Esophagus squamous epithelium (tissue), 4 donors: ENCODE data around the gene SLC27A1.

ENCODE experiments used
- POLR2A ChIP-seq, 4 donors: fragments of 450-650 bp; IDR thresholded peaks; one replicate each; pipeline ENCODE4 v1.6.1; 2017; ENCODE audit warnings: antibody characterized with exemption in 4 of 4, mild to moderate bottlenecking in 4 of 4, moderate library complexity in 3 of 4
- TF ChIP-seq, protein P1 (sequence below), 6 experiments: fragments of 450-650 bp in 4 of 6; fragments of 200-600 bp in 2 of 6; sonication (generic) in 2 of 6; IDR thresholded peaks; one replicate each; pipeline ENCODE4 v1.5.1; 2016 to 2019; ENCODE audit warnings: antibody characterized with exemption in 6 of 6, mild to moderate bottlenecking in 4 of 6, moderate library complexity in 4 of 6

DNA sequence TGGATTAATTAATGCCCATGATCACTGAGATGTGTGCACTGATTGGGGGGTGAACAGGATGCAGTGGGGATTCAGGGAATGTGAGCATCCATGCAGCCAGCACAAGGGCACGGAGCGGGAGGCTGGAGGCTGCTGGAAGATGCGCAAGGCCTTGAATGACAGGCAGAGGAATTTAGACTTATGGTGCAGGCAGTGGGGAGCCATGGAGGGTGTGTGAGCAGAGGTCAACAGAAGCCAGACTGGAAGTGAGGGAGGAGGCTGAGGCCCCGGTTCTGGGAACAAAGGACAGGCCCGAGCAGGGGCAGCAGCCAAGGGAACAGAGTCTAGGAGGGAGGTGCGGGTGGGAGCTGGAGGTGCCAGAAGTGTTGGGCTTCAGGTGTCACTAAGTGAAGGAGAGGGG is 77.8 kb downstream of the SLC27A1 start:
- TF ChIP-seq, protein P1, sequence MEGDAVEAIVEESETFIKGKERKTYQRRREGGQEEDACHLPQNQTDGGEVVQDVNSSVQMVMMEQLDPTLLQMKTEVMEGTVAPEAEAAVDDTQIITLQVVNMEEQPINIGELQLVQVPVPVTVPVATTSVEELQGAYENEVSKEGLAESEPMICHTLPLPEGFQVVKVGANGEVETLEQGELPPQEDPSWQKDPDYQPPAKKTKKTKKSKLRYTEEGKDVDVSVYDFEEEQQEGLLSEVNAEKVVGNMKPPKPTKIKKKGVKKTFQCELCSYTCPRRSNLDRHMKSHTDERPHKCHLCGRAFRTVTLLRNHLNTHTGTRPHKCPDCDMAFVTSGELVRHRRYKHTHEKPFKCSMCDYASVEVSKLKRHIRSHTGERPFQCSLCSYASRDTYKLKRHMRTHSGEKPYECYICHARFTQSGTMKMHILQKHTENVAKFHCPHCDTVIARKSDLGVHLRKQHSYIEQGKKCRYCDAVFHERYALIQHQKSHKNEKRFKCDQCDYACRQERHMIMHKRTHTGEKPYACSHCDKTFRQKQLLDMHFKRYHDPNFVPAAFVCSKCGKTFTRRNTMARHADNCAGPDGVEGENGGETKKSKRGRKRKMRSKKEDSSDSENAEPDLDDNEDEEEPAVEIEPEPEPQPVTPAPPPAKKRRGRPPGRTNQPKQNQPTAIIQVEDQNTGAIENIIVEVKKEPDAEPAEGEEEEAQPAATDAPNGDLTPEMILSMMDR (IDR thresholded peaks at IDR 0.05) = no peak
- no peak for TF ChIP-seq POLR2A (IDR thresholded peaks at IDR 0.05)
